GM18498 (cell line): Measurements from ENCODE around the gene SMOC2.

ENCODE experiments used
- ATAC-seq: cut with Tn5 transposase; IDR thresholded peaks from one replicate; pipeline ENCODE4 v1.9.1; 2021; ENCODE audit warnings: mild to moderate bottlenecking, moderate library complexity; ENCODE audit not compliant: unreplicated experiment

SMOC2 gene

GRCh38 chr6:168641446-168641845 lies 200.5 kb downstream of the SMOC2 start:
- no peak for ATAC-seq

- no peak for ATAC-seq
Observed at GRCh38 chr6:168643401-168643800, 202.4 kb downstream of the SMOC2 start.

- ATAC-seq, result no peak
Observed at GRCh38 chr6:168645326-168645725, 204.3 kb downstream of the SMOC2 start.

GRCh38 chr6:168647271-168647670 lies 206.3 kb downstream of the SMOC2 start:
- ATAC-seq, result no peak

- no peak for ATAC-seq
Observed at GRCh38 chr6:168648240-168649125, 207.5 kb downstream of the SMOC2 start.

GRCh38 chr6:168649209-168649608 lies 208.2 kb downstream of the SMOC2 start:
- ATAC-seq, result no peak

- ATAC-seq, result no peak
Observed at GRCh38 chr6:168650671-168651111, 209.7 kb downstream of the SMOC2 start.

- ATAC-seq, result no peak
Observed at GRCh38 chr6:168655462-168656152, 214.6 kb downstream of the SMOC2 start.

GRCh38 chr6:168658059-168658458 lies 217.1 kb downstream of the SMOC2 start:
- no peak for ATAC-seq

- no peak for ATAC-seq
Observed at GRCh38 chr6:168660400-168660945, 219.5 kb downstream of the SMOC2 start.

GRCh38 chr6:168662301-168662936 lies 221.4 kb downstream of the SMOC2 start:
- no peak for ATAC-seq

- ATAC-seq, result no peak
Observed at GRCh38 chr6:168663041-168663440, 222.1 kb downstream of the SMOC2 start.

GRCh38 chr6:168664956-168665355 lies 224.0 kb downstream of the SMOC2 start:
- ATAC-seq, result no peak

GRCh38 chr6:168666170-168666569 lies 225.2 kb downstream of the SMOC2 start:
- no peak for ATAC-seq

- no peak for ATAC-seq
Observed at GRCh38 chr6:168666699-168667427, 225.9 kb downstream of the SMOC2 start.

GRCh38 chr6:168667428-168667805 lies 226.4 kb downstream of the SMOC2 start:
- ATAC-seq, result no peak

GRCh38 chr6:168670401-168670985 lies 229.5 kb downstream of the SMOC2 start:
- no peak for ATAC-seq

- ATAC-seq, result no peak
Observed at GRCh38 chr6:168671028-168671862, 230.3 kb downstream of the SMOC2 start.

- no peak for ATAC-seq
Observed at GRCh38 chr6:168671863-168672546, 231.0 kb downstream of the SMOC2 start.
